ENCODE results near the gene CHAF1A. TPM values are rescaled to one million over a fixed set of nuclear protein-coding genes. Genes with fewer than 3 reads are reported as not detected.

CHAF1A gene
- total RNA-seq, 2 experiments from 2014 or later = 77.0 to 78.9 TPM

DNA sequence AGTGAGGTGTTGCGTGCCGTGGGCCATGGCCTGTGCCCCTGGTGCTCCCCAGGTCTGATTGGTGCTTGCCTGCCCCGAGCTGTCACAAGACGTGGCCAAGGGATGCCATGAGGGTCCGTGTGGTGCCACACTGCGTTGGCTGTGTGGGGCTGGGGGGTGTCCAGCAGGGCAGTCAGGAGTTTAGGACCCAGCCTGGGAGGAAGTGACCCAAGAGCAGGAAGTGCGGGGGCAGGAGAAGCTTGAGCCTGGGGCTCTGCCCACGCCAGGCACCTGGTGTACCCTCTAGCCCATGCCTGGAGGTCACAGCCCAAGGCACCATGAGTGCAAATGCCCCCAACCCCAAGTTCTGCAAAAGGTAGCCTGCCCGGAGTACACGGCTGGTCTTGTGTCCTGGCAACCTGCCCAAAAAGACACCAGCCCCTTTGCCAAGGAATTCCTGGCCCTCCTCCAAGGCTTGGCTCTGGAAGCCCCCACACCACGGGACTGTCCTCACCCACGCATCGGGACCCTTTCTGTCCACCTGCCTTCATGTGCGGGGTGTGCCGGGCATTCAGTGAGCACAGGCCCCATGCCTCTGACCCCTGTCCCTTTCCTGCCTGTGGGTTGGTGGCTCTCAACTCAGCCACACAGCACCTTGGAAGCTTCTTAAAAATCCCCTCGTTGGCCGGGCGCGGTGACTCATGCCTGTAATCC, 34.2 kb upstream of the CHAF1A start:
- peak overlapping the region; percentile 93 for H3K27ac Mint-ChIP-seq
- intact Hi-C loops (cut with DNase I, micrococcal nuclease) = no loop called here
- H3K27me3 Mint-ChIP-seq = no peaks in the 10 kb centered on the region
- no peaks in the 10 kb centered on the region for H3K9me3 Mint-ChIP-seq (ENCODE audit: low read depth)
- ChIA-PET POLR2A (interaction anchor here (0.7 to 1.0 kb wide), 2 partner anchors 34 to 265 kb away, joined by 3 to 4 read pairs; no protein-coding TSS in a partner anchor), CTCF (interaction anchor here (1.2 to 3.4 kb wide), 2 partner anchors 16 to 102 kb away, joined by 3 to 16 read pairs; no protein-coding TSS in a partner anchor)
- H3K4me3 Mint-ChIP-seq = peak overlapping the region; percentile 63
- peaks cover 34% of the 10 kb centered on the region for H3K4me1 Mint-ChIP-seq
- peaks cover 5% of the 10 kb centered on the region for H3K36me3 Mint-ChIP-seq (ENCODE audit: low read depth)
- ATAC-seq (no peak), DNase-seq (peak; percentile 53)

DNA sequence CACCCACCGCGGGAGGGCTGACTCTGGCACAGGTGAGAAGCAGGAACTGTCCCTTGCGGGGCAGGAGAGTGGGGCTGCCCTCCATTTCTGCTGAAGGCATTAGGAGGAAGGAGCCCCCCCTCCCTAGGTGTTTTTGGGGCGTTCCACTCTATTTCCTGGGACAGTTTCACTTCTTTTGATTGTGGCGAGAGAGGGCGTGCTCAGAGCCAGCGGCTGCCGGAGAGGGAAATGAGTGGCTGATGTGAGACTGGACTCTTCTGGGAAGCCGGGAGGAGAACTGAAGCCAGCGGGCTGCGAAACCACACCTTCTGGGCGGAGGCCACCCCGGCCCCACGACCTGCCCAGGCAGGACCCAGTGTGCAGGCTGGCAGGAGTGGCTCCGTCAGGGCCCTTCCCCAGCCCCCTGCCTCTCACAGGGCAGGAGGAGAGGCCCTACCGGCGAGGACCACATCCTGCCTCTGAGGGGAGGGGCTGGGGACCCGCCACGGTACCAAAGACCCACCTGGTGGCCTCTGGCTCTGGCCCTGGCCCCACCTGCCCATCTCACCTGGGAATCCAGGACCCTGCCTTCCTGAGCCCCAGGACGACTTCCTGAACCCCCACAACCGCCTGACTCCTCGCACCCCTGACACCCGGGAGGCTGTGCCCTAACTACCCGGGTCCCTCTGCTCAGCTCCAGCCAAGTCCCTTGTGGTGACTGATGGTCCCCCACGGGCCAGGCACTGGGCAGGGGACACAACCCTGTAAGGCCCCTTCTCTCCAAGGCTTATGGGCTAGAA, 33.1 kb upstream of the CHAF1A start:
- H3K4me3 Mint-ChIP-seq = peak overlapping the region; percentile 63
- peak overlapping the region; percentile 93 for H3K27ac Mint-ChIP-seq
- DNase-seq (peak; percentile 85), ATAC-seq (peak; percentile 77)
- ChIA-PET CTCF (interaction anchor here (1.0 to 1.3 kb wide), 4 partner anchors 13 to 103 kb away, joined by 3 to 4 read pairs (median 4); partner anchors contain the start of genes CHAF1A and SH3GL1), POLR2A (interaction anchor here (0.8 to 1.1 kb wide), 7 partner anchors 11 to 286 kb away, joined by 3 to 4 read pairs (median 3); partner anchors contain the start of gene SH3GL1)
- H3K4me1 Mint-ChIP-seq = peaks cover 40% of the 10 kb centered on the region
- intact Hi-C loops (cut with DNase I, micrococcal nuclease) = loop anchor here (1.0 kb wide), 5 partner anchors 10 to 88 kb away; partner anchors contain the start of genes SH3GL1 (in 2 of the 2), MPND (in 1 of the 2) and UBXN6 (in 1 of the 2)
- H3K27me3 Mint-ChIP-seq = no peaks in the 10 kb centered on the region
- no peaks in the 10 kb centered on the region for H3K9me3 Mint-ChIP-seq (ENCODE audit: low read depth)
- H3K36me3 Mint-ChIP-seq (ENCODE audit: low read depth) = peaks cover 1% of the 10 kb centered on the region

DNA sequence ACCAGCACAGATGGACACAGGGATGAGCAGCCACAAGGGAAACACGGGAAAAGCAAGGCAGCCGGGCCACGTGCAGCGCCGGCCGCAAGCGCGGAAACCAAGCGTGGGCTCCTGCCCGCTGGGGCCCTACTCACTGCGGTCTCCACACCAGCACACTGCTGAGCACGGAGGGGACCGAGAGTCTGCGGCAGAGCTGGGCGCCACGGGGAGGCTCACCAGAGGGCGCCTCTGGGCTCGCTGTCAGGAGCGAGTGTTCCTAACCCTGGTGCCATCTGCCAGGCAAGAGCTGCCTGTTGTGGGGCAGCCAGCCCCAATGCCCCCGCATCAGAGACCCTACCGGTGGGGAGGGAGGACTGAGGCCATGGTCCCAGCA, 32.6 kb upstream of the CHAF1A start:
- POLR2A ChIA-PET = interaction anchor here (0.6 to 1.1 kb wide), 7 partner anchors 12 to 380 kb away, joined by 3 to 5 read pairs (median 3); partner anchors contain the start of gene SH3GL1
- Mint-ChIP-seq H3K27ac (peak overlapping the region; percentile 93), H3K4me1 (peaks cover 40% of the 10 kb centered on the region), H3K4me3 (peak overlapping the region; percentile 63), H3K27me3 (no peaks in the 10 kb centered on the region), H3K9me3 (ENCODE audit: low read depth) (no peaks in the 10 kb centered on the region), H3K36me3 (ENCODE audit: low read depth) (peaks cover under 1% of the 10 kb centered on the region)
- intact Hi-C loops (cut with DNase I, micrococcal nuclease) = loop anchor here (1.0 kb wide), 5 partner anchors 9 to 87 kb away; partner anchors contain the start of genes SH3GL1 (in 2 of the 2), MPND (in 1 of the 2) and UBXN6 (in 1 of the 2)
- ATAC-seq (peak; percentile 79), DNase-seq (peak; percentile 91)
- CTCF ChIA-PET = interaction anchor here (0.6 to 1.9 kb wide), 10 partner anchors 10 to 1456 kb away, joined by 3 to 6 read pairs (median 3); partner anchors contain the start of genes CHAF1A and SH3GL1

DNA sequence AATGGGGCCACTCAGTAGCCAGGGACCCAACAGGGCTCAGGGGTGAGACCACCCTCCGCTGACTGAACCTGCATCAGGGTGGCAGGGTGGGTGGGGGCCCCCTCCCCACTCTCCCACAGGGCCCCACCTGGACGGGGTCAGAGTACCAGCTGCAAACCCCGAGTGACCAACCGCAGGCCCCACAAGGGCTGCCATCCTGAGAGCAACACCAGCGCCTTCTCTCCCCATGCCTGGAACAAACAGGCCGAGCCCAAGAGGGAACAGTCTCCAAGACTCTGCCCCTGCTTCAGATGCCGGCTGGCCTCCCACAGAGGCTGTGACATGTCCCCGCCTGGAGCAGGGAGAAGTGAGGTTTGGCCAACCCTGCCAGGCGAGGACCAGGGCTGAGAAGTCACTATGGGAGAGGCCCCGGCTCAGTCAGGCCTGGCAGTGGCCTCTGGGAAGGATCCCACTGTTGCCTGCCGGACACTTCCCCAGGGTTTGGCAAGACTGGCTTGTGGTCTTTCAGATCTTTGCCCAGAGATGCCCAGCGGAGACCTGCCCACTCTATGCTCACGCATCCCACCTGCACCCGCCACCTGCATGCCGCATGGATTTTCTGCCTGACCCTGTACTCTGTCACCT, 31.9 kb upstream of the CHAF1A start:
- H3K4me3 Mint-ChIP-seq = peak overlapping the region; percentile 63
- H3K36me3 Mint-ChIP-seq (ENCODE audit: low read depth) = no peaks in the 10 kb centered on the region
- H3K27ac Mint-ChIP-seq = peak overlapping the region; percentile 93
- H3K27me3 Mint-ChIP-seq = no peaks in the 10 kb centered on the region
- H3K9me3 Mint-ChIP-seq (ENCODE audit: low read depth) = no peaks in the 10 kb centered on the region
- H3K4me1 Mint-ChIP-seq = peaks cover 44% of the 10 kb centered on the region
- CTCF ChIA-PET = interaction anchor here (0.6 to 1.9 kb wide), 11 partner anchors 9 to 1457 kb away, joined by 3 to 6 read pairs (median 3); partner anchors contain the start of genes CHAF1A and SH3GL1
- intact Hi-C loops (cut with DNase I, micrococcal nuclease) = no loop called here
- POLR2A ChIA-PET = interaction anchor here (0.6 to 1.1 kb wide), 6 partner anchors 12 to 380 kb away, joined by 3 to 5 read pairs (median 3); partner anchors contain the start of gene SH3GL1
- DNase-seq (no peak), ATAC-seq (no peak)

DNA sequence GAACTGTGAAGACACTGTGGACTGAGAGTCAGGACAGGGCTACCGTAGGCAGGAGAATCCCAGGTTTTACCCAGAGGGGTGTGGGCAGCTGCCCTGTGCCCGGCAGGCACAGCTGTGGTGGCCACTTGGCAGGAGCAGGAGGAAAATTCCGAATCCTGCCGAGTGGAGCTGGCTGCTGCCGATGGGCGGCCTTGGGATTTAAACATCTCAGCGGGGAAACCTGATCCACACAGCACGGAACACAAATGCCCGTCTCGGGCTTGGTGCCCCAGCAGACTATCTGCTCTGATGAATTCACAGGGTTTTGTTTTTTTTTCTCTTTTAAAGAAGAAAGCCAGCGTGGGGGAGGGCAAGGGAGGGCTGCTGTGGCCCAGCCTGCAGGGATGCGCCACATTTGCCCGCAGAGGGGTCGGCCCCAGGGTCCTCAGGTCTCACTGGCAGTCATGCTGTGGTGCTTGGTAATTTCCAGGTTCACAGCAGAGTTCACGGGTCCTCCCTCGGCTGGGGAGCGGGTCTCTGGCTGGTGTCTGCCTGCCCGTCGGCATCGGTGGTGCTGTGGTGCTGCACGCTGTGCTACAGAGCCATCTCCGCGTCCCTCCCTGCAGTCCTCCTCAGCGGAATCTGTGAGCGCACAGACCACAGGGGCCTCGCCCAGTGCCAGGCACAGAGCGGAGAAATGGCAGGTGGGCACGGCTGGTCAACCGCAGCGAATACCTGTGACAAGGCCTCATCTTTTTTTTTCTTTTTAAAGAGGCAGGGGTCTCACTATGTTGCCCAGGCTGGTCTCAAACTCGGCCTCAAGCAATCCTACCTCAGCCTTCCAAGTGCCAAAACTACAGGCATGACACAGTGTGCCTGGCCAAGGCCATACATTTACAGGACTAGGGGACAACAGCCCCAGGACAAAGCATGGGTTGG, 30.9 kb upstream of the CHAF1A start:
- no peaks in the 10 kb centered on the region for H3K27me3 Mint-ChIP-seq
- H3K4me3 Mint-ChIP-seq = no peak overlapping the region
- ATAC-seq (no peak), DNase-seq (no peak)
- ChIA-PET POLR2A (no interaction called here), CTCF (interaction anchor here (0.6 to 1.9 kb wide), 5 partner anchors 19 to 104 kb away, joined by 3 to 6 read pairs (median 3); no protein-coding TSS in a partner anchor)
- intact Hi-C loops (cut with DNase I, micrococcal nuclease) = no loop called here
- no peaks in the 10 kb centered on the region for H3K9me3 Mint-ChIP-seq (ENCODE audit: low read depth)
- H3K27ac Mint-ChIP-seq = peak overlapping the region; percentile 77
- no peaks in the 10 kb centered on the region for H3K36me3 Mint-ChIP-seq (ENCODE audit: low read depth)
- peaks cover 54% of the 10 kb centered on the region for H3K4me1 Mint-ChIP-seq

DNA sequence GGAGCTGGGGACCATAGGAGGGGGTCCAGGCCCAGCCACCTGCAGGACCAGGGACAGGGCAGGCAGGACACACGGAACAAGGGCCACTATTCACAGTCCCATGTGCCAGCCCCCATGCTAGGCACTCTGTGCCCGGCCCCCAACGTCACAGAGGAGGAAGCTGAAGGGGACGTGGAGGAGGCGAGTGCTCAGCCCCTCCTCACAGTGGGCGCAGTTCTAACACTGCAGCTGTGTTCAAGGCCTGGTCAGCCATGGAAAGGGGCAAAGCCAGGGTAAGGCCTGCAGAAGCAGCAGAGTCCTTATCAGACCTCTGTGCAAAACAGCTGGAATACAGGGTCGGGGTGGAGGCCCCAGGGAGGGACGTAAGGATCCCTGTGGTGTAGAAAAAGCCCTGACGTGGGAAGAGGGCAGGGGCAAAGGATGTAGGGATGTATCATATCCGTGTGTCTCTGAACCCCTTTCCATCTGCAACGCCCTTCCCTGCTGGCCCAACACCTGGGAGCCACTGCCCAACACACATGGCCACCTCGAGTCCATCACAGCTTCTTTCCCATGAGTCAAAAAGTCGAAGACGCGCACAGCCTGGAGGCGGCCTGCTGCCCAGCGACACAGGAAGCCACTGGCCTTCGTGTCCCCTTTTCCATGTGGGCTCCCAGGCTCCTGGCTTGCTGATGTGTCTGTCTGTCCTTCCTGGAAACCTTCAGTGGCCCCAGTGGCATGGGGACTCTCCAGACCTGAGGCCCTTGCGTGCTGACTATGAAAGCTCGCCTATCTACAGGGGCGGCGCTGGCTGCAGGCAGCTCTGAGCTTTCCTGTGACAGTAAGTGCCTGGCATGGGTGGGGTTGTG, 30.1 kb upstream of the CHAF1A start:
- no peak for ATAC-seq
- Mint-ChIP-seq H3K4me1 (peaks cover 63% of the 10 kb centered on the region), H3K27ac (no peak overlapping the region), H3K4me3 (no peak overlapping the region), H3K36me3 (ENCODE audit: low read depth) (no peaks in the 10 kb centered on the region), H3K9me3 (ENCODE audit: low read depth) (no peaks in the 10 kb centered on the region), H3K27me3 (no peaks in the 10 kb centered on the region)
- ChIA-PET POLR2A (no interaction called here), CTCF (interaction anchor here (0.8 to 1.2 kb wide), 2 partner anchors 21 to 105 kb away, joined by 3 to 4 read pairs; no protein-coding TSS in a partner anchor)
- no peak for DNase-seq
- intact Hi-C loops (cut with DNase I, micrococcal nuclease) = no loop called here

DNA sequence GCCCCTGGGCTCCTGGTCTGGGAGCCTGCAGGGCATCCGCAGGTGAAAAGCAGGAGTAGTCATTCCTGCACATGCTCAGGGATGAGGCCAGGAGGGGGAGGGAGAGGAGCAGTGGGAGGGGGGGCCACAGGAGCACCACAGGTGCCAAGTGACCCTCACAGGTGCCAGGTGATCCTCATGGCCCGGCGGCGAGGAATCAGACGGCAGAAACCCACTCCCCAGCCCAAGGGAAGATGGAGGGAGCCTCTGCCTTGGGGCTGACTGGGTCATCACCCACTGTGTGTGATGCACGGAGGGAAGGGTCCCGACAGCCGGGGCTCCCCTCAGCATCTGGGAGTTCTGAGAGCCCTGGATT, 29.4 kb upstream of the CHAF1A start:
- no peak overlapping the region for H3K27ac Mint-ChIP-seq
- POLR2A ChIA-PET = no interaction called here
- no peak overlapping the region for H3K4me3 Mint-ChIP-seq
- intact Hi-C loops (cut with DNase I, micrococcal nuclease) = no loop called here
- H3K27me3 Mint-ChIP-seq = no peaks in the 10 kb centered on the region
- DNase-seq (no peak), ATAC-seq (no peak)
- no peaks in the 10 kb centered on the region for H3K9me3 Mint-ChIP-seq (ENCODE audit: low read depth)
- peaks cover 2% of the 10 kb centered on the region for H3K36me3 Mint-ChIP-seq (ENCODE audit: low read depth)
- H3K4me1 Mint-ChIP-seq = peaks cover 63% of the 10 kb centered on the region
- CTCF ChIA-PET = no interaction called here

DNA sequence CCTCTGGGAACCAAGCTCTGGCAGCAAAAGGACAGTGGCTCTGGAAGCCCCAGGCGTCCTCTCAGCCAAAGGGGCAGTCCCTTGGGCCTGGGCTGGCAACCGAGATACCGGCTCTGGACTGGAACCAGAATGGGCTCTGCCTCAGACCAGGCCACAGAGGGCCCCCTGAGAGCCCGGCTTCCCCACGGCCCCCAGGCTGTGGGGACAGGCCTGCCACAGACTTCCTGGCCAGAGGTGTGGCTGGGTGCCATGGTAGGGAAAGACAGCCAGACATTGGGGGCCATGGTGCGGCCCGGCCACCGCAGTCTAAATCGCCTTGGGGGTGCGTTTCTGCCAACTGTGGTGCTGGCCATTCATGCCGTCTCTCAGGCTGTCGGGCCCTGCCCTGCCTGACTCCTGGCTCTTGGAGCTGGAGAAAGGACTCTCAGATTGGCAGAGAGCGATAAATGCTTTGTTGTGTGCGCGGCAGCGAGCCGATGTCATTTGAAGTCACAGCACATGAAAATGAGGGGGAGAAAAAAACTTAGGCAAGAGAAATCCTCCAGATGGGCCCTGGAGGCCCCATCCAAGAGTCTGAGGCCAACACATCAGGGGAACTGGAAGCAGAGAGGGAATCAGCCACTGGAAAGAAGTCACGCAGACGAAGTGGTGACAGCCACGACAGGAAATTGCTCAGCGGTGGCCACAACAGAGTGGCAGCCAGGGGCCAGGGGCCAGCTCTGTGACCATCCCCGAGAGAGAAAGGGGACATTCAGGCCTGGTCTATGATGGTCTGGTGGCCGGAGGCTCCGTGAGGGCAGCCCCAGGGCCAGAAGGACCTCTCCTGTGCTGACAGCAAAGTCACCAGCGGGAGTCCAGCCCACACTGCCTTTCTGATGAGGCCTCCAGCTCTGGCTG, 28.6 kb upstream of the CHAF1A start:
- Mint-ChIP-seq H3K36me3 (ENCODE audit: low read depth) (peaks cover 2% of the 10 kb centered on the region), H3K27ac (peak overlapping the region; percentile 64), H3K9me3 (ENCODE audit: low read depth) (no peaks in the 10 kb centered on the region), H3K4me1 (peaks cover 63% of the 10 kb centered on the region), H3K27me3 (no peaks in the 10 kb centered on the region), H3K4me3 (no peak overlapping the region)
- DNase-seq = no peak
- POLR2A ChIA-PET = no interaction called here
- CTCF ChIA-PET = interaction anchor here (1.1 kb wide), 1 partner anchor 140 kb away, joined by 3 read pairs; no protein-coding TSS in a partner anchor
- intact Hi-C loops (cut with DNase I, micrococcal nuclease) = no loop called here
- no peak for ATAC-seq

DNA sequence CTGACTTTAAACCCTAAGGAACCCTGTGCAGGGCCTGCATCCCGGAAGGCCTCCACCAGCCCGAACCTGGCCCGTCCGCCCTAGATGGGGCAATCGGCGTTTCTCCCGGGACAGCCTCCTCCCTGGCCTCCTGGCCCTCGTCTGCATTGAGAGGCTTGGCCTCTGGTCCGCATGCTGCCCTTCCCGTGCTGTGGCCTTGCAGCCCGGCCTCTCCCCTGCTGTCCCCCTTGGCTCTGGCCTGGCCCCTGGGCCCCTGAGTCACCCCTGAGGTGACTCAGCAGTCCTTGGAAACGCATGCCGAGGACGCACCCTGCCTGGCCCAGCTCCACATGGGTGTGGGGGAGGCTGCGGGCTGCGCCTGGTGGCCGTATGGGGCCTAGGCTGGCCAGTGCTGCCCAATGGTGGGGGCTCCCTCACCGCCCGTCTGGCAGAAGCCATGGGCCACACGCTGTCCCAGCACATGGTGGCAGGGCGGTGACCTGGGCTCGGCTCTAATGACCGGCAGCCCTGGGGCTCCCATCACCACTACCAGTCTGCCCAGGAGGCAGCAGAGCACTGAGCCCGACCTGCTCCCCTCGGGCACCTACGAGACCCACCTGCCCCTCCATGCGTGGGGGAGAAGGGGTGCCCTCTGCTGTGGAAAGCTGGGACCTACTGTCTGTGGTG, 27.8 kb upstream of the CHAF1A start:
- CTCF ChIA-PET = interaction anchor here (1.0 to 2.2 kb wide), 4 partner anchors 22 to 141 kb away, joined by 3 to 8 read pairs (median 3); partner anchors contain the start of gene CHAF1A
- H3K9me3 Mint-ChIP-seq (ENCODE audit: low read depth) = no peaks in the 10 kb centered on the region
- peaks cover 2% of the 10 kb centered on the region for H3K36me3 Mint-ChIP-seq (ENCODE audit: low read depth)
- peaks cover 64% of the 10 kb centered on the region for H3K4me1 Mint-ChIP-seq
- no peak for ATAC-seq
- no peak for DNase-seq
- H3K27me3 Mint-ChIP-seq = no peaks in the 10 kb centered on the region
- intact Hi-C loops (cut with DNase I, micrococcal nuclease) = no loop called here
- H3K4me3 Mint-ChIP-seq = no peak overlapping the region
- POLR2A ChIA-PET = no interaction called here
- H3K27ac Mint-ChIP-seq = no peak overlapping the region
